Activated B cell treated with CpG ODN at 0.5 μM for 24 hours (primary cell): ENCODE results near the gene EPM2AIP1. TPM values are rescaled to one million over a fixed set of nuclear protein-coding genes. Genes with fewer than 3 reads are reported as not detected.

Source experiments
- ATAC-seq: fragments of 200-7000 bp; cut with Tn5 transposase; one replicate; pipeline ENCODE4 v1.10.0; 2021; ENCODE audit warnings: low read depth, mild to moderate bottlenecking, moderate library complexity
- CTCF ChIA-PET: fragments of 350-600 bp; sonication (Branson Sonifier 250); formaldehyde crosslinking; loops from one replicate; lab custom pipeline; 2021; ENCODE audit warnings: antibody characterized with exemption; lab: Charles Lee
- POLR2A ChIA-PET: fragments of 350-600 bp; sonication (Branson Sonifier 250); formaldehyde crosslinking; loops from one replicate; lab custom pipeline; 2021; ENCODE audit warnings: antibody characterized with exemption; lab: Charles Lee
- DNase-seq: peaks from one replicate; pipeline ENCODE4 v3.0.0; 2022
- H3K27ac Mint-ChIP-seq: one replicate; pipeline ENCODE4 v1.8.0; 2020; ENCODE audit warnings: mixed read lengths
- H3K27me3 Mint-ChIP-seq: one replicate; pipeline ENCODE4 v1.8.0; 2021; ENCODE audit warnings: mixed read lengths
- H3K36me3 Mint-ChIP-seq: one replicate; pipeline ENCODE4 v1.8.0; 2021; ENCODE audit warnings: low read depth, mixed read lengths
- H3K4me1 Mint-ChIP-seq: one replicate; pipeline ENCODE4 v1.8.0; 2021; ENCODE audit warnings: mixed read lengths
- H3K4me3 Mint-ChIP-seq: one replicate; pipeline ENCODE4 v1.8.0; 2020; ENCODE audit warnings: mild to moderate bottlenecking, mixed read lengths
- H3K9me3 Mint-ChIP-seq: one replicate; pipeline ENCODE4 v1.8.0; 2020; ENCODE audit warnings: mixed read lengths
- CTCF ChIP-seq: fragments of 200-600 bp; IDR thresholded peaks from one replicate; pipeline ENCODE4 v1.8.0; 2022; ENCODE audit warnings: antibody characterized with exemption, mild to moderate bottlenecking
- intact Hi-C: fragments of 100-400 bp; cut with micrococcal nuclease; formaldehyde crosslinking; loops from one replicate; pipeline ENCODE4 v1.15.1; 2024
- total RNA-seq: library from RNA; stranded (reverse); gene quantifications from 2 replicates; pipeline ENCODE4 v1.2.3, GENCODE V29; 2022

EPM2AIP1 gene
- total RNA-seq, 1 donor from 2014 or later = 30.7 TPM

DNA sequence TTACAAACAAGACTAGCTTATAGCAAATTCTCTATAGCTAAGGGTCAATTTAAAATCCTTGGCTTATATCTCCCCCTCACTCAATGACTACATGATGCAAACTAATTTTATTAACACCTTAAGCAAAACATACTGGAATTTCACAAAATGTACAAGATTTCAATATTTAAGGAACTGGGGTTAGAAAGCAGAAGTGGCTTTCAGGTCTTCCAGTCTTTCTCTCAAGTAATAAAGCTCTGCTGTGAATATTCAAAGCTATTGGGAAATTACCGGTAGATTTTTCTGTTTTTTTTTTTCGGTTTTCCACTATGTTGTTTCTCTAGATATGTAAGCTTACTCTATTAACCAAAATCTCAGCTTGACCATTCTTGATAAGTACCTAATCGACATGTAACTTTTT, 3.9 kb downstream of the EPM2AIP1 start:
- Mint-ChIP-seq H3K9me3 (no peaks in the 10 kb centered on the region), H3K4me3 (peak overlapping the region; percentile 80), H3K27ac (peak overlapping the region; percentile 79), H3K27me3 (no peaks in the 10 kb centered on the region), H3K36me3 (peaks cover 57% of the 10 kb centered on the region), H3K4me1 (peaks cover 37% of the 10 kb centered on the region)
- no peak for TF ChIP-seq CTCF
- intact Hi-C loops = no loop called here
- ChIA-PET POLR2A (interaction anchor here (0.8 to 1.9 kb wide), 13 partner anchors 11 to 188 kb away, joined by 3 to 24 read pairs (median 4); partner anchors contain the start of gene TRANK1), CTCF (interaction anchor here (0.7 to 1.7 kb wide), 6 partner anchors 10 to 121 kb away, joined by 3 to 12 read pairs (median 5); no protein-coding TSS in a partner anchor)
- DNase-seq (no peak), ATAC-seq (no peak)

DNA sequence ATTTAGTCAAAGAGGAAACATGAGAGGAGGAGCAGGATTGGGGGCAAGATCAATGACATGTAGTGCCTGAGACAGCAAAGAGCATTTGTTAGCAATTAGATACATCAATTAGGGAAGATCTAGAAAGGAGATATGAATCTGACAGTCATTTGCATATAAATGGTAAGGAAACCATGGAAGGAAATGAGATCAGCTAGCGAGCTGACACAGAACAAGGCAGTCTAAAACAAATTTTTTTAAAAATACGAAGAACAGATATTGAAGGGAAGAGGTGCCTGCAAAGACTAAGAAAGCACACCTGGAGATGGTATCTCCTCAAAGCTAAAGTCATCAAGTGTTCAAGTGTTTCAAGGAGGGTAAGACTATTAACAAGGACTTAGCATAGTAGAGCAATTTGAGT, 4.6 kb downstream of the EPM2AIP1 start:
- CTCF ChIA-PET = interaction anchor here (0.9 to 1.7 kb wide), 4 partner anchors 28 to 120 kb away, joined by 3 to 12 read pairs (median 8); no protein-coding TSS in a partner anchor
- peaks cover 37% of the 10 kb centered on the region for H3K4me1 Mint-ChIP-seq
- no peaks in the 10 kb centered on the region for H3K9me3 Mint-ChIP-seq
- no peak for TF ChIP-seq CTCF
- DNase-seq (no peak), ATAC-seq (no peak)
- intact Hi-C loops = loop anchor here (1.0 kb wide), 1 partner anchor 18 kb away; no protein-coding TSS in a partner anchor
- POLR2A ChIA-PET = interaction anchor here (0.7 to 1.9 kb wide), 10 partner anchors 10 to 96 kb away, joined by 3 to 24 read pairs (median 4); partner anchors contain the start of gene TRANK1
- H3K27ac Mint-ChIP-seq = peak overlapping the region; percentile 65
- peak overlapping the region; percentile 76 for H3K4me3 Mint-ChIP-seq
- H3K27me3 Mint-ChIP-seq = no peaks in the 10 kb centered on the region
- H3K36me3 Mint-ChIP-seq = peaks cover 64% of the 10 kb centered on the region

- peaks cover 59% of the 10 kb centered on the region for H3K36me3 Mint-ChIP-seq
- no peak for TF ChIP-seq CTCF
- H3K4me1 Mint-ChIP-seq = no peaks in the 10 kb centered on the region
- H3K4me3 Mint-ChIP-seq = no peak overlapping the region
- ChIA-PET POLR2A (no interaction called here), CTCF (no interaction called here)
- no peak overlapping the region for H3K27ac Mint-ChIP-seq
- no peaks in the 10 kb centered on the region for H3K27me3 Mint-ChIP-seq
- ATAC-seq (no peak), DNase-seq (no peak)
- H3K9me3 Mint-ChIP-seq = peaks cover 5% of the 10 kb centered on the region
- intact Hi-C loops = no loop called here
These were observed 11.9 kb downstream of the EPM2AIP1 start for GRCh38 chr3:36981006-36981405.

- H3K27me3 Mint-ChIP-seq = no peaks in the 10 kb centered on the region
- peaks cover 10% of the 10 kb centered on the region for H3K36me3 Mint-ChIP-seq
- H3K27ac Mint-ChIP-seq = no peak overlapping the region
- peaks cover 21% of the 10 kb centered on the region for H3K4me1 Mint-ChIP-seq
- intact Hi-C loops = no loop called here
- ChIA-PET CTCF (interaction anchor here (1.4 kb wide), 1 partner anchor 17 kb away, joined by 5 read pairs; no protein-coding TSS in a partner anchor), POLR2A (interaction anchor here (0.6 kb wide), 1 partner anchor 92 kb away, joined by 3 read pairs; no protein-coding TSS in a partner anchor)
- no peak for ATAC-seq
- no peak overlapping the region for H3K4me3 Mint-ChIP-seq
- no peaks in the 10 kb centered on the region for H3K9me3 Mint-ChIP-seq
- DNase-seq = no peak
- TF ChIP-seq CTCF = no peak
These were observed 19.8 kb downstream of the EPM2AIP1 start for GRCh38 chr3:36973139-36973538.

GRCh38 chr3:36972163-36972562, 20.8 kb downstream of the EPM2AIP1 start:
- Mint-ChIP-seq H3K4me1 (peaks cover 21% of the 10 kb centered on the region), H3K4me3 (no peak overlapping the region), H3K27ac (no peak overlapping the region), H3K36me3 (peaks cover 10% of the 10 kb centered on the region), H3K27me3 (no peaks in the 10 kb centered on the region), H3K9me3 (no peaks in the 10 kb centered on the region)
- ChIA-PET CTCF (interaction anchor here (0.9 kb wide), 1 partner anchor 13 kb away, joined by 3 read pairs; no protein-coding TSS in a partner anchor), POLR2A (no interaction called here)
- DNase-seq = no peak
- ATAC-seq = no peak
- no peak for TF ChIP-seq CTCF
- intact Hi-C loops = no loop called here
